Activated gamma-delta T cell treated with Interleukin-2 at 50 U/mL for 16 hours (primary cell): ENCODE measurements around the gene SLC2A5.
"Not testable (repeated sequence)": the region's sequence is repeated elsewhere in the genome, so short reads cannot be mapped to it uniquely, and the experiment has no call there.

Experiments
- DNase-seq: peaks from one replicate; pipeline ENCODE4 v3.0.0-alpha.2; 2020

Gene SLC2A5

GRCh38 chr1:9069326-9070100 is at the start of gene SLC2A5:
Gene SLC2A5 (minus strand): TSS chr1:9069635. CDS start chr1:9069536, 99 bp downstream.
- DNase-seq = no peak

- DNase-seq = no peak
Observed at GRCh38 chr1:9118186-9118585, 48.8 kb upstream of the SLC2A5 start.

DNA sequence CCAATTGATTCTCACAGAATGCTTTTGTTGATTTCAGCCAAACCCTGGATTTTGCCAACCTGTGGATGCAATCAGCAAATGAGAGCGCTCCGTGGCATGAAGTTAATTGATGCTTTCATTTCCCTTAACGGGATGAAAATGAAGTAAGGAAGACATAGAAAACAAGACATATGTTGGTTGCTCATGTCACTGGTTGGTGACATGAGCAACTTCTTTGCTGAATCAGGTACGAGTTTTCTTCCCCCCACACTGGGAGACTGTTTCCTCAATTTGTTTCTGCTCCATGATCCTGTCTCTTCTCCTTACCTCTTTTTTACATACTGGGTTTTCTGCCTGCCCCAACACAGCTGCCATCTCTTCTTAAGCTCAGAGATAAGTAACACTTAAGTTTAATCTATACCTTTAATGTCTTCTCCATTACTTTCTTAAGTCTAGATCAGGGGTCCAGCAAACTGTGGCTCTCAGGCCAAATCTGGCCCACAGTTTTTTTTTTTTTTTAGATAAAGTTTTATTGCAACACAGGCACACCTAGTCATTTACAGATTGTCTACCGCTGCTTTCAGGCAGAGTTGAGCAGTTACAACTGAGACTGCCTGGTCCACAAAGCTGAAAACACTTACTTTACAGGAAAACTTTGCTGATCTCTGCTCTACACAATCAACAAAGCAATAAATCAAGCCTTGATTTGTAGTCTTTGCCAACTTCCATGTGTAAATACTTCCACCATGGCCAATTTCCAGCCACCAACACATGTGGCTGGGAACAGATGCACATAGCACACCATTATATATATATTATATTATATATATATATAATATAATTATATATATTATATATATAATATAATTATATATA is 46.1 kb upstream of the SLC2A5 start:
- no peak for DNase-seq

- DNase-seq = no peak
Observed at GRCh38 chr1:9112961-9113880, 43.8 kb upstream of the SLC2A5 start.

GRCh38 chr1:9111957-9112356 is 42.5 kb upstream of the SLC2A5 start:
- no peak for DNase-seq

- DNase-seq = no peak
Observed at GRCh38 chr1:9111357-9111691, 41.9 kb upstream of the SLC2A5 start.

- DNase-seq = peak; percentile 85
Observed at GRCh38 chr1:9110669-9111356, 41.4 kb upstream of the SLC2A5 start.

DNA sequence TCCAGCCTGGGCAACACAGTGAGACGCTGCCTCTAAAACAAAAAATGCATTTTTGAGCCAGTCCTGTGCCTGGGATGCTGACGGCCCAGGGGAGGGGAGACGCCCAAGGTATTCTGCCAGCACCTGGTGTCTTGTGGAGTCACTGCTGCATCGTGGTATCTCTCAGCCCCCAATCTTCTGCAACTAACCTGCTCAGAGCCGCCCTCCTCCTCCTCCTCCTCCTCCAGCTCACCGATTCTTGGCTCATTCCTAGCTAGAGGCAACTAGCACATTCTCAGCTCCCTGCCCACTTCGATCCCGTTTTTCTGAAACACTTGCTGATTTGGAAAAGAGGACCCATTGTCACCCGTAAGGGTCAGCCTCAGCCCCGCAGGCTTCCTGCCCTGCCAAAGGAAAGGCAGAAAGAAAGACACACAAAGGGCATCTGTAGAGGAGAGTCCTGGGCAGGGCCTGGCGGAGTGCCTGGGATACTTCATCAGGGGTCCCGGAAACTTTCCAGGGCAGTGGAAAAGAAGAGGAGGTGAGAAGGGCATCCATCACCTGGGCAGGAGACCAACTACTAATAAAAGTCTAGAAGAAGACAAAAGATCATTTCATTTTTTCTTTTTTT is 38.7 kb upstream of the SLC2A5 start:
- no peak for DNase-seq

GRCh38 chr1:9107136-9107535 is 37.7 kb upstream of the SLC2A5 start:
- DNase-seq = no peak

GRCh38 chr1:9106286-9106685 is 36.9 kb upstream of the SLC2A5 start:
- no peak for DNase-seq

GRCh38 chr1:9105336-9105867 is 36.0 kb upstream of the SLC2A5 start:
- DNase-seq = no peak

GRCh38 chr1:9101510-9102146 is 32.2 kb upstream of the SLC2A5 start:
- no peak for DNase-seq

DNA sequence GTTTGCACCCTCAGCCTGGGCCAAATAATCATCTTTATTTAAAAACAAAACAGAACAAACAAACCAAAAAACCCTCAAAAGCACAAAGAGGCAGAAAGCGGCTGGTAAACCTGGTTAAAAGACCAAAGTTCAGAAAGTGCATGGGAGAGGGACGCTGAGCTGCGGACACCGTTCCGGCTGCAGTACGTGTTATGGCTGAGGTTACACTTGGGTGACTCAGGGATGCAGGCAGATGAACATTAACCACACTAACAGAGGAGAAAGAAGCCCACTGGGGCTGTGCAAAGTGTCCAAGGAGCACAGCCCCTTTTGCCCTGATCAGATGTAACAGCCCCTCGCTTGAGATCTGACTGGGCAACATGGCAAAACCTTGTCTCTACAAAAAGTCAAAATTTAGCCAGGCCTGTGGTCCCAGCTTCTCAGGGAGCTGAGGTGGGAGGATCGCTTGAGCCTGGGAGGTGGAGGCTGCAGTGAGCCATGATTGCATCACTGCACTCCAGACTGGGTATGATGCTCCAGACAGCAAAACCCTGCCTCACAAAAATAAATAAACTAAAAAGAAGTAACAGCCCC is 31.1 kb upstream of the SLC2A5 start:
- DNase-seq = no peak

GRCh38 chr1:9099555-9099954 is 30.1 kb upstream of the SLC2A5 start:
- DNase-seq = no peak

DNA sequence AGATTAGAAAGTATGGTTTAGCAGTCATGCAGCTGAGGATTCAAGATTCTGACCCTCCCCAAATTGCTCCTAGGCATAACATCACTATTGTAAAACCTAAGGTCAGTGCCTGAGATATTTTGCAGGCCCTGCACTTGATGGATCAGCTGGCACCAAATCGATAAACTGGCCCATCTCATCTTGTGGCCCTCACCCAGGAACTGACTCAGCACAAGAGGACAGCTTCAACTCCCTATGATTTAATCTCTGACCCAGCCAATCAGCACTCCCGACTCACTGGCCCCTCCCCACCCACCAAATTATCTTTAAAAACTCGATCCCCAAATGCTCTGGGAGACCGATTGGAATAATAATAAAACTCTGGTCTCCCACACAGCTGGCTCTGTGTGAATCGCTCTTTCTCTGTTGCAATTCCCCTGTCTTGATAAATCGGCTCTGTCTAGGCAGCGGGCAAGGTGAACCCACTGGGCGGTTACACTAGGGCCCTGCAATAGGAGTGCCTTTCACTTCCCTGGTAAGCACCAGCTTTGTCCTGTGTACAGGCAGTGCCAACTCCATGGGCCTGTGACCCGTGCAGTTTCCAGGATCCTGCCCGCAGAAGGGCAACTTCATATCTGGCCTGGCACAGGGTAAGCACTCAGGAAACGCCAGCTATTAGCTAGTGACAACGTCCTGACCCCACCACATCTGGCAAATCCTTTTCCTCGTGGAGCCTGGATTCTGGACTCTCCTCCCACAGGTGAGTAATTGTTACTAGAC is 28.7 kb upstream of the SLC2A5 start:
- no peak for DNase-seq

GRCh38 chr1:9095818-9096217 is 26.4 kb upstream of the SLC2A5 start:
- no peak for DNase-seq

DNA sequence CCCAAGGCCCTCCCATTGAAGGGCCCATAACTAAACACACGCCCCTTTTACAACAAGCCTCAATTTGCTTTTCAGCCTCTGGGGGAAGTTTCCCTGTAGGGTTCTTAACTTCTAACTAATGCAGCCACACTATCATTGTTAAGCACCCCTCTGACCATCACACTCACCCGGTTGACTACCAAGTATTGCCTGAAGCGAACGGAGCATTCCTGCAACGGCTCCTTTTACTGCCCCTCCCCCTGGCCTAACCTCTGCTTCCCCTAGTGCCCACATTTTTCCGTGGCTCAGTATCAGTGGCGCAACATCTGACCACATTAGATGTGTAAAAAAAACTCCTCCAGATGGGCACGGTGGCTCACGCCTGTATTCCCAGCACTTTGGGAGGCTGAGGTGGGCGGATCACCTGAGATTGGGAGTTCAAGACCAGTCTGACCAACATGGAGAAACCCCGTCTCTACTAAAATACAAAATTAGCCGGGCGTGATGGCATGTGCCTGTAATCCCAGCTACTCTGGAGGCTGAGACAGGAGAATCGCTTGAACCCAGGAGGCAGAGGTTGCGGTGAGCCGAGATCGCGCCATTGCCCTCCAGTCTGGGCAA is 24.7 kb upstream of the SLC2A5 start:
- not testable (repeated sequence) for DNase-seq

DNA sequence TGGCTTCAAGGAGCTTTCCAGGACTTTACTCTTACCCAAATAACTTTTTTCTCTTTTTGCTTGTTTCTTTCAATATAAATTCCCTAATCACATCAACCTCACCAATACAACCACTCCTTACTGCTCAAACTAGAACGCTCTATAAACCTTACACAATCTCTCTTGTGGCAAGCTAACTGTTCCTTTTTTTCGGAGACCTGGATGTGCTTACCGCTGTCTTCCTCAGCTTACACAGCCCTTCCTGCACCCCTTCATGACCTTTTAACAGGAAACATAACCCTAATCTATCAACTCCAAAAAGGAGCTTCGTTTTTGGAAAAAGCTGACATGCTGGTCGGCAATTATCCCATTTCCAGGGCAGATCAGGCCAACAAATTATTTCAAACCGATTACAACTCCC is 24.1 kb upstream of the SLC2A5 start:
- no peak for DNase-seq

DNA sequence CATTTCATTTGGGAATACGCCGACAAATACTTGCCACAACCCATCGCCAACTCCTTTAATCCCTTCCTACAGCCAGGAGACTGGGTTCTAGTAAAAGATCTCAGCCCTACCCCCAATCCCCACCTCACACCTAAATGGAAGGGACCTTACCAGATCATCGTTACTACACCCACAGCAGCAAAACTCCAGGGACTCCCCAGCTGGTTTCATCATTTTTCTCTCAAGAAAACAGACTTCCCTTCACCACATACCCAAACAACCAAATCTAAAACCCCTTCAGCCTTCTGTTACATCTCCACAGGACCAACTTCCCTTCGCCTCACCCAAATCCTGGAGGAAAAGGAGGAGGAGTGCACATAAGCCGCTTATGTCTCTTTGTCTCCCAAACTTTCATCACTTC is 23.7 kb upstream of the SLC2A5 start:
- no peak for DNase-seq

DNA sequence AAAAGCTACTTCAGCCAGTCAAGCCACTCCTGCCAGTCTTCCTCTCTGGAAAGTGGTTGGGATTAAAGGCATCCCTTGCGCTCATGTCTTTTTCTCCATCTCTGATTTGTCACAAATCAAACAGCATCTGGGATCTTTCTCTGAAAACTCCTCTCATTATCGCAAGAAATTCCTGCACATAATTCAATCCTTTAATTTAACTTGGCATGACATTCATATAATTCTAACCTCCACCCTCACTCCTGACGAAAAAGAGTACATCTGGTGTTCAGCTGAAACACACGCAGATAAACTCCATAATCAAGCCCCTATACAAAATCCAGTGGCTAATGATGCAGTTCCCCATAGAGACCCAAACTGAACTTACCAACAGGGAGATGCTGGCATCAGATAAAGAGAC is 19.4 kb upstream of the SLC2A5 start:
- no peak for DNase-seq
